CD4-positive, CD25-positive, alpha-beta regulatory T cell (primary cell): ENCODE data around the gene RPL41. TPM values are rescaled to one million over a fixed set of nuclear protein-coding genes. Genes with fewer than 3 reads are reported as not detected.

Source experiments
- ATAC-seq, 2 donors: fragments of 150-1000 bp; cut with Tn5 transposase; one replicate each; pipeline ENCODE4 v1.10.0; 2021; ENCODE audit warnings: low read depth in 2 of 2, moderate number of reproducible peaks in 2 of 2, moderate library complexity in 1 of 2
- DNase-seq, 3 donors: peaks; one replicate each; pipeline versions ENCODE4 v3.0.0 to v3.0.0-alpha.2; 2012 to 2022; ENCODE audit warnings: mixed read lengths in 1 of 3
- H3K27ac ChIP-seq: one replicate; pipeline ENCODE4 v1.7.0; 2013; ENCODE audit warnings: mild to moderate bottlenecking, low read length; ENCODE audit not compliant: insufficient read depth, poor library complexity, severe bottlenecking
- H3K27me3 ChIP-seq: one replicate; pipeline ENCODE4 v1.7.0; 2013; ENCODE audit warnings: low read length; ENCODE audit not compliant: control insufficient read depth, insufficient read depth
- H3K36me3 ChIP-seq: one replicate; pipeline ENCODE4 v1.7.0; 2013; ENCODE audit warnings: mild to moderate bottlenecking, low read length, moderate library complexity; ENCODE audit not compliant: control insufficient read depth, insufficient read depth
- H3K4me1 ChIP-seq: 2 replicates; pipeline ENCODE4 v1.7.0; 2013; ENCODE audit warnings: mild to moderate bottlenecking, low read length; ENCODE audit not compliant: insufficient read depth, control insufficient read depth, poor library complexity, severe bottlenecking
- H3K4me3 ChIP-seq: one replicate; pipeline ENCODE4 v1.7.0; 2013; ENCODE audit warnings: low read depth, mild to moderate bottlenecking, low read length, moderate library complexity
- H3K9me3 ChIP-seq, 2 experiments: 1 replicate in 1 of 2; 2 replicates in 1 of 2; pipeline ENCODE4 v1.7.0; 2013; ENCODE audit warnings: low read length in 2 of 2, mild to moderate bottlenecking in 1 of 2, moderate library complexity in 1 of 2; ENCODE audit not compliant: control insufficient read depth in 2 of 2
- H3K27ac Mint-ChIP-seq, 3 donors: one replicate each; pipeline ENCODE4 v1.8.0; 2020 to 2022; ENCODE audit warnings: mild to moderate bottlenecking in 3 of 3, mixed read lengths in 3 of 3, moderate library complexity in 2 of 3
- H3K27me3 Mint-ChIP-seq: one replicate; pipeline ENCODE4 v1.8.0; 2022; ENCODE audit warnings: mild to moderate bottlenecking, mixed read lengths
- H3K36me3 Mint-ChIP-seq: one replicate; pipeline ENCODE4 v1.8.0; 2020; ENCODE audit warnings: mixed read lengths
- H3K4me1 Mint-ChIP-seq, 4 donors: one replicate each; pipeline ENCODE4 v1.8.0; 2020 to 2022; ENCODE audit warnings: mixed read lengths in 4 of 4, mild to moderate bottlenecking in 1 of 4
- H3K4me3 Mint-ChIP-seq, 4 donors: one replicate each; pipeline ENCODE4 v1.8.0; 2020 to 2022; ENCODE audit warnings: mild to moderate bottlenecking in 4 of 4, mixed read lengths in 4 of 4, moderate library complexity in 3 of 4
- H3K9me3 Mint-ChIP-seq, 7 donors: one replicate each; pipeline ENCODE4 v1.8.0; 2020 to 2022; ENCODE audit warnings: mixed read lengths in 7 of 7, mild to moderate bottlenecking in 3 of 7, moderate library complexity in 2 of 7
- polyA plus RNA-seq, 4 donors: library from polyadenylated mRNA; unstranded; fragments of 300-500 nt; fragmentation: Illumina TruSeq; gene quantifications; one replicate each; pipeline ENCODE4 v1.2.3, GENCODE V29; 2021
- total RNA-seq: library from RNA; stranded (reverse); gene quantifications from one replicate; pipeline ENCODE4 v1.2.3, GENCODE V29; 2022

Gene RPL41
- total and polyA plus RNA-seq, 5 donors from 2014 or later, result 4,134 to 9,760 (median 8,410) TPM

GRCh38 chr12:56080556-56081138, 35.8 kb upstream of the RPL41 start:
- Histone ChIP-seq H3K36me3 (no peaks in the 10 kb centered on the region), H3K27me3 (no peaks in the 10 kb centered on the region), H3K27ac (no peak overlapping the region), H3K4me1 (peaks cover 21% of the 10 kb centered on the region), H3K4me3 (no peak overlapping the region), H3K9me3 (no peaks in the 10 kb centered on the region)
- Mint-ChIP-seq H3K36me3 (no peaks in the 10 kb centered on the region), H3K27me3 (peaks cover 40% of the 10 kb centered on the region), H3K4me1 (peaks cover 0 to 17% (median 6%) of the 10 kb centered on the region in 4 donors), H3K27ac (no peak overlapping the region), H3K4me3 (peak overlapping the region; percentile 80 to 93 (median 87)), H3K9me3 (peaks cover 0 to 2% (median 0%) of the 10 kb centered on the region in 7 donors)
- ATAC-seq (no peak), DNase-seq (peak in 1 of 3 donors; percentile 26)

- H3K36me3 Mint-ChIP-seq, result no peaks in the 10 kb centered on the region
- H3K4me1 Mint-ChIP-seq, result peaks cover 0 to 17% (median 6%) of the 10 kb centered on the region in 4 donors
- H3K4me1 ChIP-seq, result peaks cover 21% of the 10 kb centered on the region
- no peak overlapping the region for H3K27ac Mint-ChIP-seq
- H3K4me3 Mint-ChIP-seq, result peak overlapping the region in 3 of 4 donors; percentile 27 to 87 (median 80)
- H3K36me3 ChIP-seq, result no peaks in the 10 kb centered on the region
- peaks cover 0 to 2% (median 0%) of the 10 kb centered on the region in 7 donors for H3K9me3 Mint-ChIP-seq
- H3K9me3 ChIP-seq, result no peaks in the 10 kb centered on the region
- H3K27ac ChIP-seq, result no peak overlapping the region
- ATAC-seq (no peak), DNase-seq (no peak)
- H3K4me3 ChIP-seq, result no peak overlapping the region
- peaks cover 40% of the 10 kb centered on the region for H3K27me3 Mint-ChIP-seq
- no peaks in the 10 kb centered on the region for H3K27me3 ChIP-seq
These were observed 34.8 kb upstream of the RPL41 start for GRCh38 chr12:56081393-56082347.

- DNase-seq, result no peak
- H3K4me3 Mint-ChIP-seq, result peak overlapping the region in 2 of 4 donors; percentile 15 to 68
- Histone ChIP-seq H3K9me3 (no peaks in the 10 kb centered on the region), H3K27me3 (no peaks in the 10 kb centered on the region), H3K4me3 (no peak overlapping the region), H3K4me1 (peaks cover 21% of the 10 kb centered on the region), H3K27ac (no peak overlapping the region), H3K36me3 (no peaks in the 10 kb centered on the region)
- H3K27me3 Mint-ChIP-seq, result peaks cover 40% of the 10 kb centered on the region
- H3K9me3 Mint-ChIP-seq, result peaks cover 0 to 2% (median 0%) of the 10 kb centered on the region in 7 donors
- H3K4me1 Mint-ChIP-seq, result peaks cover 0 to 17% (median 6%) of the 10 kb centered on the region in 4 donors
- H3K27ac Mint-ChIP-seq, result no peak overlapping the region
- no peaks in the 10 kb centered on the region for H3K36me3 Mint-ChIP-seq
- no peak for ATAC-seq
These were observed 34.1 kb upstream of the RPL41 start for GRCh38 chr12:56082382-56082781.

GRCh38 chr12:56082967-56083366, 33.5 kb upstream of the RPL41 start:
- H3K27me3 ChIP-seq, result no peaks in the 10 kb centered on the region
- no peaks in the 10 kb centered on the region for H3K36me3 ChIP-seq
- ATAC-seq (no peak), DNase-seq (no peak)
- Mint-ChIP-seq H3K36me3 (no peaks in the 10 kb centered on the region), H3K4me3 (no peak overlapping the region), H3K27ac (no peak overlapping the region), H3K4me1 (peaks cover 0 to 17% (median 6%) of the 10 kb centered on the region in 4 donors), H3K27me3 (peaks cover 45% of the 10 kb centered on the region), H3K9me3 (peaks cover 0 to 2% (median 0%) of the 10 kb centered on the region in 7 donors)
- no peak overlapping the region for H3K27ac ChIP-seq
- H3K4me1 ChIP-seq, result peaks cover 21% of the 10 kb centered on the region
- H3K9me3 ChIP-seq, result no peaks in the 10 kb centered on the region
- H3K4me3 ChIP-seq, result no peak overlapping the region

GRCh38 chr12:56084958-56085543, 31.4 kb upstream of the RPL41 start:
- no peak overlapping the region for H3K4me3 ChIP-seq
- H3K4me1 ChIP-seq, result peaks cover 7% of the 10 kb centered on the region
- peaks cover 43% of the 10 kb centered on the region for H3K27me3 Mint-ChIP-seq
- H3K27ac Mint-ChIP-seq, result peak overlapping the region in 1 of 3 donors; percentile 57
- H3K36me3 ChIP-seq, result no peaks in the 10 kb centered on the region
- ATAC-seq (no peak), DNase-seq (peak in 1 of 3 donors; percentile 48)
- H3K27ac ChIP-seq, result no peak overlapping the region
- H3K4me1 Mint-ChIP-seq, result peaks cover 0 to 9% (median 4%) of the 10 kb centered on the region in 4 donors
- H3K36me3 Mint-ChIP-seq, result no peaks in the 10 kb centered on the region
- no peaks in the 10 kb centered on the region for H3K9me3 ChIP-seq
- no peak overlapping the region for H3K4me3 Mint-ChIP-seq
- peaks cover 0 to 2% (median 0%) of the 10 kb centered on the region in 7 donors for H3K9me3 Mint-ChIP-seq
- no peaks in the 10 kb centered on the region for H3K27me3 ChIP-seq

GRCh38 chr12:56086096-56086495, 30.3 kb upstream of the RPL41 start:
- H3K4me1 ChIP-seq, result no peaks in the 10 kb centered on the region
- ATAC-seq (no peak), DNase-seq (no peak)
- peaks cover 37% of the 10 kb centered on the region for H3K27me3 Mint-ChIP-seq
- H3K36me3 Mint-ChIP-seq, result no peaks in the 10 kb centered on the region
- H3K4me1 Mint-ChIP-seq, result peaks cover 0 to 2% (median under 1%) of the 10 kb centered on the region in 4 donors
- no peak overlapping the region for H3K27ac Mint-ChIP-seq
- H3K9me3 Mint-ChIP-seq, result peaks cover 0 to 2% (median 0%) of the 10 kb centered on the region in 7 donors
- no peak overlapping the region for H3K4me3 ChIP-seq
- no peaks in the 10 kb centered on the region for H3K9me3 ChIP-seq
- H3K36me3 ChIP-seq, result no peaks in the 10 kb centered on the region
- no peaks in the 10 kb centered on the region for H3K27me3 ChIP-seq
- no peak overlapping the region for H3K27ac ChIP-seq
- no peak overlapping the region for H3K4me3 Mint-ChIP-seq

- Histone ChIP-seq H3K27me3 (no peaks in the 10 kb centered on the region), H3K27ac (no peak overlapping the region), H3K4me1 (no peaks in the 10 kb centered on the region), H3K36me3 (no peaks in the 10 kb centered on the region), H3K4me3 (no peak overlapping the region), H3K9me3 (no peaks in the 10 kb centered on the region)
- Mint-ChIP-seq H3K27me3 (peaks cover 35% of the 10 kb centered on the region), H3K9me3 (peaks cover 0 to 2% (median 0%) of the 10 kb centered on the region in 7 donors), H3K27ac (peak overlapping the region in 1 of 3 donors; percentile 26), H3K4me3 (no peak overlapping the region), H3K4me1 (no peaks in the 10 kb centered on the region), H3K36me3 (no peaks in the 10 kb centered on the region)
- ATAC-seq (no peak), DNase-seq (no peak)
These were observed 29.8 kb upstream of the RPL41 start for GRCh38 chr12:56086608-56087007.
